Measurements from ENCODE around the gene EGFR.

Gene EGFR

DNA sequence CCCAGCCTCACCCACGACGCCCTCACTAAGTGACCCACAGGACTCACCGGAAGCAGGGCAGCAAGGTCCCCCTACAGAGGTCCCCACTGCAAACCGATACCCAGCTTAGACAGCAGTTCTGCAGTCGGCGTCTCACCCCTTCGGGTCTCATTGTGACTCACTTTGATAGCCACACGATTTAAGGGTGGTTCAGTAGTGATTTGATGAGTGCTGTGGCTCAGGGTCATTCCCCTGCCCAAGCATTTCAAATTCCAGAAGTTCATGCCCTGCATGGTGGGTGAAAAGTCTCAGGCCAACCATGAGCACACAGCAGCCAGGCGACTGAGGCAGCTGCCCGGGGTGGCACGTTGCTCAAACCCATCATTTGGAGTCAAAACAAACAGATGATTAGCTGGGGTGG lies 93.2 kb downstream of the EGFR start:
- no peak overlapping the region for H3K4me3 ChIP-seq (ENCODE audit: insufficient read depth, low read length, poor library complexity, severe bottlenecking)
- no peak overlapping the region for H3K4me2 ChIP-seq (ENCODE audit: low read depth, low read length, poor library complexity, severe bottlenecking)
- no peak overlapping the region for H2AFZ ChIP-seq (ENCODE audit: low read depth, low read length, severe bottlenecking)
- no peaks in the 10 kb centered on the region for H4K20me1 ChIP-seq (ENCODE audit: low read depth, low read length)
- no peaks in the 10 kb centered on the region for H3K9me3 ChIP-seq (ENCODE audit: insufficient read depth, low read length)
- H3K9me2 ChIP-seq (replicated peaks; ENCODE audit: insufficient read depth, low read length), result no peaks in the 10 kb centered on the region
- H3K27me3 ChIP-seq (ENCODE audit: low read length), result no peaks in the 10 kb centered on the region; the same call in 1 of the 2 replicates
- H3K9ac ChIP-seq (ENCODE audit: low read length), result no peak overlapping the region
- H3K27ac ChIP-seq (ENCODE audit: low read depth, low read length), result no peak overlapping the region
- H3F3A ChIP-seq (ENCODE audit: insufficient read depth), result no peaks in the 10 kb centered on the region
- TF ChIP-seq, protein P1, sequence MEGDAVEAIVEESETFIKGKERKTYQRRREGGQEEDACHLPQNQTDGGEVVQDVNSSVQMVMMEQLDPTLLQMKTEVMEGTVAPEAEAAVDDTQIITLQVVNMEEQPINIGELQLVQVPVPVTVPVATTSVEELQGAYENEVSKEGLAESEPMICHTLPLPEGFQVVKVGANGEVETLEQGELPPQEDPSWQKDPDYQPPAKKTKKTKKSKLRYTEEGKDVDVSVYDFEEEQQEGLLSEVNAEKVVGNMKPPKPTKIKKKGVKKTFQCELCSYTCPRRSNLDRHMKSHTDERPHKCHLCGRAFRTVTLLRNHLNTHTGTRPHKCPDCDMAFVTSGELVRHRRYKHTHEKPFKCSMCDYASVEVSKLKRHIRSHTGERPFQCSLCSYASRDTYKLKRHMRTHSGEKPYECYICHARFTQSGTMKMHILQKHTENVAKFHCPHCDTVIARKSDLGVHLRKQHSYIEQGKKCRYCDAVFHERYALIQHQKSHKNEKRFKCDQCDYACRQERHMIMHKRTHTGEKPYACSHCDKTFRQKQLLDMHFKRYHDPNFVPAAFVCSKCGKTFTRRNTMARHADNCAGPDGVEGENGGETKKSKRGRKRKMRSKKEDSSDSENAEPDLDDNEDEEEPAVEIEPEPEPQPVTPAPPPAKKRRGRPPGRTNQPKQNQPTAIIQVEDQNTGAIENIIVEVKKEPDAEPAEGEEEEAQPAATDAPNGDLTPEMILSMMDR (IDR thresholded peaks at IDR 0.05; ENCODE audit: insufficient read depth, low read length, poor library complexity, severe bottlenecking), result no peak
- no peak for TF ChIP-seq EZH2phosphoT487 (conservative IDR thresholded peaks at IDR 0.05; ENCODE audit: low read length)
- H3K36me3 ChIP-seq (ENCODE audit: low read length), result no peaks in the 10 kb centered on the region
- no peaks in the 10 kb centered on the region for H3K79me2 ChIP-seq (ENCODE audit: insufficient read depth, low read length)

DNA sequence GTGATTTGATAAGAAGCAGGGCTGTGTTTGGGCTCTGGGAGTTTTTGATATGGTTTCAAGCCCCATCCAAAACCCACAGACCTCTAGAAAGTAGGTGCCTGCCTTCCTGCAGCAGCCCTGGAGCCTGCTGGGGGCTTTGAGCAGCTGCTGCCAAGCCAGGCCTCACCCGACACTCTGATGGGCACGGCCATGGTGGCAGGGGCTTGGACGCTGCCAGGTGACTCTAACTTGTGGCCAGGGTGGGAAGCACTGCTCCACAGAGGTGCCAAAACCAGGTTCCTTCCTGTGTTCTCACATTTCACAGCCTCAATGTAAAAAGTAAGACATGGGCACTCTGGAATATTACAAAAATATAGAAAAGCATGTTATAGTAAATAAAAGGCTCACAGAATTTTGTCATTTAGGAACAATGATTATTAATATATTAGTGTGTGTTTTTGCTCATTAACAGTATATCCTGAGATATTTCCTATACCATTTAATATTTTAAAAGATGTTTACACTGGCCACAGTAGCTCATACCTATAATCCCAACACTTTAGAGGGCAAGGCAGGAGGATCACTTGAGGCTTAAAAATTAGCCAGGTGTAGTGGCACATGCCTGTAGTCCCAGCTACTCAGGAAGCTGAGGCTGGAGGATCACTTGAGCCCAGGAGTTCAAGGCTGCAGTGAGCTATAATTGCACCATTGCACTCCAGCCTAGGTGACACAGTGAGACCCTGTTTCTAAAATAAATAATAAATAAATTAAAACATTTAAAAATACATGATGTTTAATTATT lies 95.1 kb downstream of the EGFR start:
- H3F3A ChIP-seq (ENCODE audit: insufficient read depth), result no peaks in the 10 kb centered on the region
- no peak for TF ChIP-seq EZH2phosphoT487 (conservative IDR thresholded peaks at IDR 0.05; ENCODE audit: low read length)
- TF ChIP-seq, protein P1 (IDR thresholded peaks at IDR 0.05; ENCODE audit: insufficient read depth, low read length, poor library complexity, severe bottlenecking), result no peak
- H3K9me3 ChIP-seq (ENCODE audit: insufficient read depth, low read length), result no peaks in the 10 kb centered on the region
- no peak overlapping the region for H2AFZ ChIP-seq (ENCODE audit: low read depth, low read length, severe bottlenecking)
- no peak overlapping the region for H3K4me3 ChIP-seq (ENCODE audit: insufficient read depth, low read length, poor library complexity, severe bottlenecking)
- no peaks in the 10 kb centered on the region for H3K36me3 ChIP-seq (ENCODE audit: low read length)
- no peaks in the 10 kb centered on the region for H4K20me1 ChIP-seq (ENCODE audit: low read depth, low read length)
- no peak overlapping the region for H3K4me2 ChIP-seq (ENCODE audit: low read depth, low read length, poor library complexity, severe bottlenecking)
- no peaks in the 10 kb centered on the region for H3K9me2 ChIP-seq (replicated peaks; ENCODE audit: insufficient read depth, low read length)
- no peak overlapping the region for H3K27ac ChIP-seq (ENCODE audit: low read depth, low read length)
- H3K79me2 ChIP-seq (ENCODE audit: insufficient read depth, low read length), result no peaks in the 10 kb centered on the region
- H3K9ac ChIP-seq (ENCODE audit: low read length), result no peak overlapping the region
- H3K27me3 ChIP-seq (ENCODE audit: low read length), result no peaks in the 10 kb centered on the region; the same call in 1 of the 2 replicates

DNA sequence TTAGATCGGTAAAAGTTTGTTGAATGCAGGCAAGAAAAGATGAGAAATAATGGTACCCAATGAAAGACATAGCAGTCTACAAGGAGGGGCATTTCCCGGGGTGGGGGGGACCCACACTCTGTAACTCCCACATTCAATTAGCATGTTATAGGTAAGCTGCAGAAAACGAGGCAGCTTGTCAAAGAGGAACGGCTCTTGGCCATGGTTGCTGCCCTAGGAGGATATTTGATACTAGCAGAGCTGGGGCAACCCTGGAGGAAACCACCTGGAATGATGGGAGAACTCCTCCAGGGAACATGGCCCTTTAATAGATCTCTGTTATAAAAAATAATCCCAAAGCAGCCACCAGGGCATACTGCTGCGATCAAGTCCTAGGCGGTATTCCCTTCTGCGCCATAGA lies 98.5 kb downstream of the EGFR start:
- Histone ChIP-seq H3K27ac (ENCODE audit: low read depth, low read length) (no peak overlapping the region), H3F3A (ENCODE audit: insufficient read depth) (no peaks in the 10 kb centered on the region), H3K36me3 (ENCODE audit: low read length) (no peaks in the 10 kb centered on the region), H2AFZ (ENCODE audit: low read depth, low read length, severe bottlenecking) (no peak overlapping the region), H3K4me3 (ENCODE audit: insufficient read depth, low read length, poor library complexity, severe bottlenecking) (no peak overlapping the region), H3K9me2 (replicated peaks; ENCODE audit: insufficient read depth, low read length) (no peaks in the 10 kb centered on the region), H3K9me3 (ENCODE audit: insufficient read depth, low read length) (no peaks in the 10 kb centered on the region), H3K79me2 (ENCODE audit: insufficient read depth, low read length) (no peaks in the 10 kb centered on the region), H3K9ac (ENCODE audit: low read length) (no peak overlapping the region), H3K4me2 (ENCODE audit: low read depth, low read length, poor library complexity, severe bottlenecking) (no peak overlapping the region), H3K27me3 (ENCODE audit: low read length) (no peaks in the 10 kb centered on the region; the same call in 1 of the 2 replicates), H4K20me1 (ENCODE audit: low read depth, low read length) (no peaks in the 10 kb centered on the region)
- TF ChIP-seq EZH2phosphoT487 (conservative IDR thresholded peaks at IDR 0.05; ENCODE audit: low read length), result no peak
- TF ChIP-seq, protein P1 (IDR thresholded peaks at IDR 0.05; ENCODE audit: insufficient read depth, low read length, poor library complexity, severe bottlenecking), result no peak
